Activated CD8-positive, alpha-beta memory T cell treated with anti-CD3 and anti-CD28 coated beads, Interleukin-2, amount 10 ng/mL, durations not matched to agents 7 days and 5 days (primary cell): ENCODE results near the gene ZZZ3. TPM values are rescaled to one million over a fixed set of nuclear protein-coding genes. Genes with fewer than 3 reads are reported as not detected.
"Not testable (repeated sequence)": the region's sequence is repeated elsewhere in the genome, so short reads cannot be mapped to it uniquely, and the experiment has no call there.

ENCODE experiments used
- ATAC-seq: fragments of 150-1000 bp; cut with Tn5 transposase; one replicate; pipeline ENCODE4 v1.10.0; 2021; ENCODE audit warnings: moderate library complexity
- CTCF ChIA-PET: fragments of 350-600 bp; sonication (Branson Sonifier 250); formaldehyde crosslinking; loops from one replicate; lab custom pipeline; 2021; ENCODE audit warnings: antibody characterized with exemption; lab: Charles Lee
- DNase-seq: peaks from one replicate; pipeline ENCODE4 v3.0.0-alpha.2; 2020
- H3K27ac Mint-ChIP-seq: one replicate; pipeline ENCODE4 v1.8.0; 2021; ENCODE audit warnings: mild to moderate bottlenecking, mixed read lengths
- H3K27me3 Mint-ChIP-seq: one replicate; pipeline ENCODE4 v1.8.0; 2021; ENCODE audit warnings: mixed read lengths
- H3K36me3 Mint-ChIP-seq: one replicate; pipeline ENCODE4 v1.8.0; 2021; ENCODE audit warnings: mild to moderate bottlenecking, mixed read lengths
- H3K4me1 Mint-ChIP-seq: one replicate; pipeline ENCODE4 v1.8.0; 2021; ENCODE audit warnings: mixed read lengths
- H3K4me3 Mint-ChIP-seq: one replicate; pipeline ENCODE4 v1.8.0; 2021; ENCODE audit warnings: mild to moderate bottlenecking, moderate library complexity, mixed read lengths
- H3K9me3 Mint-ChIP-seq: one replicate; pipeline ENCODE4 v1.8.0; 2022; ENCODE audit warnings: low read depth, mixed read lengths
- total RNA-seq, 2 experiments: library from RNA; stranded (reverse); gene quantifications; one replicate each; pipeline ENCODE4 v1.2.3, GENCODE V29; 2021

Gene ZZZ3
- 10 to 100 TPM; 32.3 to 32.7 TPM for total RNA-seq

DNA sequence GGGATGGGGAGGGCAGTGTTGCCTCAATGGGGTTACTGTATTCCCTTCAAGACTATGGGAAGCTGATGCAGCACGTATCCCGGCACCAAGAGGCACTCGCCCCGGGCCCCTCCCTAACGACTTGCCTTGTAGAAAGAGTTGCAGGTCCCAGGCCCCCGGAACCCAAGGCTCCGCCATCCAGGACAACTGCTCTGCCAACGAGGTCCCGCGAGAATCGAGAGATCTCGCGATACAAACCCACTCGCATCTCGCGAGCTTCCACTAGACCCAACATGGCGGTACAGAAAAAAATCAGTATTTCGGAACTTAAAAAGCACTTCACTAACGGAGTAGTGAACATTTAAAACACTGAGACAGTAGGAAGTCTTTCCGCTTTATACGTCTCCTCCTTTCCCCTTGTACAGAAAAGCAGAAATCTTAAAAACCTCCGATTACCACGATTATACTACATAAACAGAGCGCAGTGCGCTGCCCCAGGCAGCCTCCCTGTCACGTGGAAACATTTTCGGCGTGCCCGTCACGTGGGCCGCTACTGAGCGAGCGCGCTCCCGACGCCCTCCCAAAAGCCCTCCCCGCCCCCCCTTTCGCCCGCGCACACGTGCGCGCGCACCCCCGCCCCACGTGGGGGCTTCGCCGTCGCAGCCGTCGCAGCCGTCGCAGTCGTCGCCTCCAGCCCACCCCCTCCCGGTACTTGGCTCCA is at the start of gene ZZZ3:
TSS of gene ZZZ3 (minus strand) at position 199 of the 700 bp plus-strand sequence. CDS start 49,304 bp downstream, outside the sequence.
- CTCF ChIA-PET: interaction anchor here (0.7 to 1.3 kb wide), 10 partner anchors 9 to 322 kb away, joined by 3 to 8 read pairs (median 3); partner anchors contain the start of gene DNAJB4
- Mint-ChIP-seq H3K27me3 (no peaks in the 10 kb centered on the region), H3K27ac (peak within 1 kb of the TSS; percentile 91), H3K4me1 (peaks cover 39% of the 10 kb centered on the region), H3K4me3 (peak within 1 kb of the TSS; percentile 94), H3K9me3 (no peaks in the 10 kb centered on the region), H3K36me3 (peaks cover 5% of the 10 kb centered on the region)
- DNase-seq (peak; percentile 97), ATAC-seq (peak; percentile 81)

DNA sequence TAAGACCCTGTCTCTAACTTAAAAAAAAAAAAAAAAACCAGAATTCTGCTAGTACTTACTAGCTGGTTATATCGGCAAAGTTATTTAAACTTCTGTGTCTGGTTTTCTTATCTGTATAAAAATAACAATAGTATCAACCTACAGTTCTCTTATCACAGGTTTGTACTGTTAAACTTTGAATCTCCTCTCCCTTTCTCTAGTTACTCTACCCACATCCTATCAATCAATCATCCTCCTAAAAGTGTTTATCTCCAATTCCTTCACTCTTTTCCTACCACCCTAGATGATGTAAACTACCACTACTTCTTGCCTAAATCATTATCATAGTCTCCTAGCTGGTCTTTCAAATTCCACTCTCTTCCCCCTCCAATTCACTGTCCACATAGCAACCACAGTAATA is 49.6 kb upstream of the ZZZ3 start:
- peaks cover 2% of the 10 kb centered on the region for H3K4me1 Mint-ChIP-seq
- H3K36me3 Mint-ChIP-seq: peaks cover 32% of the 10 kb centered on the region
- DNase-seq (no peak), ATAC-seq (no peak)
- no peak overlapping the region for H3K27ac Mint-ChIP-seq
- no peaks in the 10 kb centered on the region for H3K27me3 Mint-ChIP-seq
- H3K4me3 Mint-ChIP-seq: no peak overlapping the region
- H3K9me3 Mint-ChIP-seq: no peaks in the 10 kb centered on the region
- CTCF ChIA-PET: no interaction called here

DNA sequence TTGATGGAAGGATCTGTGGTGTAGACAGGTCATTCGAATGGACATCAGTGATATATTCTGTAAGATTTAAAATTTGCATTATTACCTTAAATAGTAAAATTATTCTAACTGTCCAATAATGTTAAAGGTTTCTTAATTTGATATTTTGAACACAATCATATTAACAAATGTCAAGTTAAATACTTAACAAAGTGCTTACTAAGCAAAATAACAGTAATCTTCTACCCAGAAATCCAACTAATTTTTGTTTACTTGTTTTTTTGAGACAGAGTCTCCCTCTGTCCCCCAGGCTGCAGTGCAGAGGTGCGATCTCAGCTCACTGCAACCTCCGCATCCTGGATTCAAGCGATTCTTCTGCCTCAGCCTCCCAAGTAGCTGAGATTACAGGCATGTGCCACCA is 43.2 kb upstream of the ZZZ3 start:
- Mint-ChIP-seq H3K4me3 (no peak overlapping the region), H3K36me3 (peaks cover 53% of the 10 kb centered on the region), H3K27me3 (no peaks in the 10 kb centered on the region), H3K9me3 (no peaks in the 10 kb centered on the region), H3K27ac (no peak overlapping the region), H3K4me1 (no peaks in the 10 kb centered on the region)
- CTCF ChIA-PET: no interaction called here
- ATAC-seq (no peak), DNase-seq (no peak)

DNA sequence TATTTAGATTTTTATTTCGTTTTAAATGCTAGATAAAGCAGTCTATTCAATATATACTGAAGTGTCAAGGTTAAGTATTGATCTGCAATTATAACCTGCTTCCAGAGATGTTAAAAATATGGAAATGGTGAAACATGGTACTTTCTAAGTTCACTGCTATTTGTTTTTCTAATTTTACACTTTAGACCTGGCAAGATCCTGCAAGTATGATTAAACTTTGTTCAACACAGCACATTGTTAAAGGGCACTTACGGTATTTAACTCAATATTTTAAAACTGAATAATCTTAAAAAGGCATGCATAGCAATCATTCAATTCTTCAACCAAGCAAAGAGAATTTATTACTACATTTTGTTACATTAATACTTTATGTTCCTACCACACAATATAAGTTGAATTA is 35.7 kb upstream of the ZZZ3 start:
- Mint-ChIP-seq H3K9me3 (no peaks in the 10 kb centered on the region), H3K4me1 (no peaks in the 10 kb centered on the region), H3K27me3 (no peaks in the 10 kb centered on the region), H3K36me3 (peaks cover 49% of the 10 kb centered on the region), H3K27ac (no peak overlapping the region), H3K4me3 (no peak overlapping the region)
- no peak for DNase-seq
- CTCF ChIA-PET: no interaction called here
- no peak for ATAC-seq

DNA sequence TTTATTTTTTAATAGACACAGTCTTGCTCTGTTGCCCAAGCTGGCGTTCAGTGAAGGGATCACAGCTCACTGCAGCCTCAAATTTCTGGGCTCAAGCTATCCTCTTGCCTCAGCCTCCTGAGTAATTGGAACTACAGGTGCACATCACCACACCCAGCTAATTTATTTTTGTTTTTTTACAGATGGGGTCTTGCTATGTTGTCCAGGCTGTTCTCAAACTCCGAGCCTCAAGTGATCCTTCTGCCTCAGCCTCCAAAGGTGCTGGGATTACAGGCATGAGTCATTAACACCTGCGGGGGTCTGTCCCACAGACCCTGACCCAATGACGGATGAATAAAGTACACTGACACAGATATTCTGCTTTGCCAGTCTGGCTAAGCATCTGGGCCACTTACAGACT is 33.6 kb upstream of the ZZZ3 start:
- Mint-ChIP-seq H3K27me3 (no peaks in the 10 kb centered on the region), H3K9me3 (no peaks in the 10 kb centered on the region), H3K27ac (no peak overlapping the region), H3K4me3 (no peak overlapping the region), H3K4me1 (no peaks in the 10 kb centered on the region), H3K36me3 (peaks cover 39% of the 10 kb centered on the region)
- DNase-seq: no peak
- CTCF ChIA-PET: no interaction called here
- no peak for ATAC-seq

DNA sequence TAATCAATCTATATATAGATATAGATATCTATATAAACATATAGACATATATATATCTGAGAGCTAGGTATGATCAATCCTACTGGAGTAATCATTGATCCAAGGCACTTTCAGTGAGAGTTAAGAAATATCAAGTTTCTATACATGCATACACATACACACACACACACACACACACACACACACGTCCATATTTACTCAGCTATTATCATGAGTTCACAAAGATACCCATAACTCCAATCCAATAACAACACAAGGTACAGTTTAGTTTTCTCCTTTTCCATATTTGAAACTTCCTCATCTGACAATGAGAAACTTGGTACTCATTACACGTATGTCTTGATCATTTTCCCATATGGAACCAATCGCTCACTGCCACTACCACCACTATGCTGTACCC is 27.3 kb upstream of the ZZZ3 start:
- Mint-ChIP-seq H3K27ac (no peak overlapping the region), H3K4me3 (no peak overlapping the region), H3K9me3 (no peaks in the 10 kb centered on the region), H3K27me3 (no peaks in the 10 kb centered on the region), H3K4me1 (no peaks in the 10 kb centered on the region), H3K36me3 (peaks cover 36% of the 10 kb centered on the region)
- ATAC-seq: no peak
- no peak for DNase-seq
- CTCF ChIA-PET: interaction anchor here (1.1 kb wide), 1 partner anchor 24 kb away, joined by 3 read pairs; no protein-coding TSS in a partner anchor

DNA sequence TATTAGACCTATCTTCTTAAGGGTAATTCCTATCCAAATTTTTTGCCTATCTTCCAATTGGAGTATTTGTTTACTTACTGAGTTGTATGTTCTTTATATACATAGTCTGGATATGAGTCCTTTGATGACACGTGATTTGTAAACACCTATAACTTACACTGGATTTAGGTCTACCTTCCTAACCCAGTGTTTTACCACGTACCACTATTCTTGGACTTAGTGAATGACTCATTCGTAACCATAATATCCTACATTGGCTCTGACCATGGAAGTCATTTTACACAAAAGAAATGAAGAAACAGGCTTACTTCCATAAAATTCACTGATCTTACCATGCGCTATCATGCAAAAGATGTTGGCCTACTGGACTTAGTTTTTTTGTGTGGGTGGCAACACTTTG is 23.9 kb upstream of the ZZZ3 start:
- peaks cover 32% of the 10 kb centered on the region for H3K36me3 Mint-ChIP-seq
- no peak for ATAC-seq
- no peaks in the 10 kb centered on the region for H3K9me3 Mint-ChIP-seq
- DNase-seq: no peak
- no peaks in the 10 kb centered on the region for H3K27me3 Mint-ChIP-seq
- no peaks in the 10 kb centered on the region for H3K4me1 Mint-ChIP-seq
- H3K27ac Mint-ChIP-seq: no peak overlapping the region
- CTCF ChIA-PET: no interaction called here
- no peak overlapping the region for H3K4me3 Mint-ChIP-seq

DNA sequence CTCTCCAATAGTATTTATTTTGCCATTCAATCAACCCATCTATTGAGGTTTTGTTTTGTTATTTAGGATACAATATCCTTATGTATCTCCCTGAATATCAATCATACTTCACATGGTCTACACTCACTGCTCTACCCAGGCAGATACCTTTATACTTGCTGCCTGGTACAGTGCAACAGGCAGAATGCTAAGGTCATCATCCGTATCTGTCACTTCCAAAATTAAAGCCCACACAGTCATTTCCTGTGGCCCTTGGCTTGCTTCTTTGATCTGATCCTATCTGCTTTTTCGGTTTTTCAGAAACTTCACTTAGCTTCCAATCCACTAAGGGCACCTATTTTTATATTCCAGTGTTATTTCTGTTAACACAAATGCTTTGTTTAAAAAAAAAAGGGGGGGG is 22.3 kb upstream of the ZZZ3 start:
- CTCF ChIA-PET: no interaction called here
- Mint-ChIP-seq H3K9me3 (no peaks in the 10 kb centered on the region), H3K36me3 (peaks cover 27% of the 10 kb centered on the region), H3K27me3 (no peaks in the 10 kb centered on the region), H3K4me1 (no peaks in the 10 kb centered on the region), H3K4me3 (no peak overlapping the region), H3K27ac (no peak overlapping the region)
- DNase-seq: no peak
- ATAC-seq: no peak

DNA sequence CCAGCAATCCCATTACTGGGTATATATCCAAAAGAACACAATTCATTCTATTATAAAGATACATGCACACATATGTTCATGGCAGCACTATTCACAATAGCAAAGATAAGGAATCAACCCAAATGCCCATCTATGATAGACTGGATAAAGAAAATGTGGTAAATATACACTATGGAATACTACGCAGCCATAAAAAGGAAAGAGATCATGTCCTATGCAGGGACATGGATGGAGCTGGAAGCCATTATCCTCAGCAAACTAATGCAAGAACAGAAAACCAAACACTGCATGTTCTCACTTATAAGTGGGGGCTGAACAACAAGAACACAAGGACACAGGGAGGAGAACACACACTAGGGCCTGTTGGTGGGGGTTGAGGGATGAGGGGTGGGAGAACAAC is 17.2 kb upstream of the ZZZ3 start:
- H3K4me1 Mint-ChIP-seq, ATAC-seq, CTCF ChIA-PET, H3K27ac Mint-ChIP-seq, H3K4me3 Mint-ChIP-seq, H3K27me3 Mint-ChIP-seq, DNase-seq, H3K9me3 Mint-ChIP-seq: not testable (repeated sequence)
- H3K36me3 Mint-ChIP-seq: peaks cover 17% of the 10 kb centered on the region

DNA sequence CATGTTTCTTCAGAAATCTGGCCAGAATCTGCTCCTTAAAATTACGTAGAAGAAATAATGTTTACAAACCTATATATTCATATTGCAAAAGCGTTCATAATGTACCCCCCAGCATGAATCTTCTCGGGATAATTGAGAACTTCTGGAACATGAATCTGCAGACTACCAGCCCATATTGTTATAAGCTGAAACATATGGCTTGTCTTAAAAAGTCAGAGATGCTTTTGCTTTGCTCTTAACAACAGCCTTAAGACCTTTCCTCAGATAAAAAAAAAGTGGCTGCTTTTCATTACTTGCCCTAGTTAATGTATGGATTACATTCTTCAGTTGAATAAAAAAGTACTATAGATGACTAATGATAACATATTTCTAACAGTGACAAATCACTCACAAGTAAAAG is 15.0 kb upstream of the ZZZ3 start:
- H3K9me3 Mint-ChIP-seq: no peaks in the 10 kb centered on the region
- H3K4me1 Mint-ChIP-seq: no peaks in the 10 kb centered on the region
- CTCF ChIA-PET: interaction anchor here (0.7 kb wide), 1 partner anchor 167 kb away, joined by 4 read pairs; no protein-coding TSS in a partner anchor
- no peak for ATAC-seq
- no peak overlapping the region for H3K4me3 Mint-ChIP-seq
- no peaks in the 10 kb centered on the region for H3K27me3 Mint-ChIP-seq
- no peak overlapping the region for H3K27ac Mint-ChIP-seq
- H3K36me3 Mint-ChIP-seq: peaks cover 18% of the 10 kb centered on the region
- no peak for DNase-seq

DNA sequence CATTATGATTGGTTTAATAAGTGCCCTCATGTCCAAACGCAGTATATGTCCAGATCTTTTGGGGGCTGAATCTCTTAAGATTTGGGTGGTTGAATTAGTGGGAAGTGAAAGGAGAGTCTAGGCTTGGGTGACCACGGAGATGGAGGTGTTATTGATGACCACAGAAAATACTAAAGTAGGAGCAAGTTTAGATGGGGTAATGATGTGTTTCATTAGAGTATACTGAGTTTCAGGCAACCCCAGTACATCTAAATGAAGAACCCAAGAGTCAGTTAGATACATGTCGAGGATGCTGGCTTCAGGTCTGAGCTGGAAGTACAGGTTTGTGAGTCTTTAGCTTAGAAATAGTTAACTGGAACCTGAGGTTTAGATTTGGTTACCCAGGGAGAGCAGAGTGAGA is 6.5 kb upstream of the ZZZ3 start:
- H3K27me3 Mint-ChIP-seq: no peaks in the 10 kb centered on the region
- H3K4me1 Mint-ChIP-seq: peaks cover 7% of the 10 kb centered on the region
- H3K9me3 Mint-ChIP-seq: no peaks in the 10 kb centered on the region
- H3K36me3 Mint-ChIP-seq: peaks cover 14% of the 10 kb centered on the region
- DNase-seq (no peak), ATAC-seq (no peak)
- CTCF ChIA-PET: no interaction called here
- no peak overlapping the region for H3K27ac Mint-ChIP-seq
- no peak overlapping the region for H3K4me3 Mint-ChIP-seq

DNA sequence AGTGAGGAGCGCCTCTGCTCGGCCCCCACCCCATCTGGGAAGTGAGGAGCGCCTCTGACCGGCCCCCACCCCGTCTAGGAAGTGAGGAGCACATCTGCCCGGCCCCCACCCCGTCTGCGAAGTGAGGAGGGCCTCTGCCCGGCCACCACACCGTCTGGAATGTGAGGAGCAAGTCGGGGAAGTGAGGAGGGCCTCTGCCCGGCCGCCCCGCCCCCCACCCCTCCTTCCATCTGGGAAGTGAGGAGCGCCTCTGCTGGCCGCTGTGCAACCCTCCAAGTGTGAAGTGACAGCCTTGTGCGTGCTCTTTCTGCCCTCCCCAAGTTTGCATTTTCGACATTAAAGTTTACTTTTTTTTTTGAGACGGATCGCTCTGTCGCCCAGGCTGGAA is 5.1 kb upstream of the ZZZ3 start:
- H3K4me1 Mint-ChIP-seq: peaks cover 12% of the 10 kb centered on the region
- DNase-seq (no peak), ATAC-seq (no peak)
- H3K36me3 Mint-ChIP-seq: peaks cover 8% of the 10 kb centered on the region
- H3K4me3 Mint-ChIP-seq: peak overlapping the region; percentile 43
- CTCF ChIA-PET: no interaction called here
- H3K9me3 Mint-ChIP-seq: no peaks in the 10 kb centered on the region
- H3K27ac Mint-ChIP-seq: no peak overlapping the region
- H3K27me3 Mint-ChIP-seq: no peaks in the 10 kb centered on the region

DNA sequence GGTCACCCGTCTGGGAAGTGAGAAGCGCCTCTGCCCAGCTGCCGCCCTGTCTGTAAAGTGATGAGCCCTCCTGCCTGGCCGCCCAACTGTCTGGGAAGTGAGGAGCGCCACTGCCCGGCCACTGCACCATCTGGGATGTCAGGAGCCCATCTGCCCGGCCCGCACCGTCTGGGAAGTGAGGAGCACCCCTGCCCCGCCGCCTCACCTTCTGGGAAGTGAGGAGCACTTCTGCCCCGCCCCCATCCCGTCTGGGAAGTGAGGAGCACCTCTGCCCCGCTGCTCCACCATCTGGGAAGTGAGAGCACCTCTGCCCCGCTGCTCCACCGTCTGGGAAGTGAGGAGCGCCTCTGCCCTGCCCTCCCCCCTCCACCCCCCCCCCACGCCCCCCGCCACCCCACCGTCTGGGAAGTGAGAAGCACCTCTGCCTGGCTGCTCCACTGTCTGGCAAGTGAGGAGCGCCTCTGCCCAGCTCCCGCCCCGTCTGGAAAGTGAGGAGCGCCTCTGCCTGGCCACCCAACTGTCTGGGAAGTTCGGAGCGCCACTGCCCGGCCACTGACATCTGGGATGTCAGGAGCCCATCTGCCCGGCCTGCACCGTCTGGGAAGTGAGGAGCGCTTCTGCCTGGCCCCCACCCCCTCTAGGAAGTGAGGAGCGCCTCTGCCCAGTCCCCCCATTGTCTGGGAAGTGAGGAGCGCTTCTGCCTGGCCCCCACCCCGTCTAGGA is 4.5 kb upstream of the ZZZ3 start:
- no peak overlapping the region for H3K4me3 Mint-ChIP-seq
- ATAC-seq (no peak), DNase-seq (no peak)
- H3K36me3 Mint-ChIP-seq: peaks cover 5% of the 10 kb centered on the region
- no peaks in the 10 kb centered on the region for H3K27me3 Mint-ChIP-seq
- CTCF ChIA-PET: no interaction called here
- H3K4me1 Mint-ChIP-seq: peaks cover 12% of the 10 kb centered on the region
- no peak overlapping the region for H3K27ac Mint-ChIP-seq
- no peaks in the 10 kb centered on the region for H3K9me3 Mint-ChIP-seq
